Activated CD8-positive, alpha-beta memory T cell treated with anti-CD3 and anti-CD28 coated beads for 36 hours (primary cell): ENCODE results near the gene PTPN6. TPM values are rescaled to one million over a fixed set of nuclear protein-coding genes. Genes with fewer than 3 reads are reported as not detected.

ENCODE experiments used
- CTCF ChIA-PET: fragments of 350-600 bp; sonication (Branson Sonifier 250); formaldehyde crosslinking; loops from one replicate; lab custom pipeline; 2021; ENCODE audit warnings: antibody characterized with exemption; lab: Charles Lee
- POLR2A ChIA-PET: fragments of 350-600 bp; sonication (Branson Sonifier 250); formaldehyde crosslinking; loops from one replicate; lab custom pipeline; 2021; ENCODE audit warnings: antibody characterized with exemption; lab: Charles Lee
- total RNA-seq, 2 experiments: library from RNA; stranded (reverse); gene quantifications; one replicate each; pipeline ENCODE4 v1.2.3, GENCODE V29; 2021

The PTPN6 gene
- total RNA-seq, 2 experiments from 2014 or later: 436 to 441 TPM

- ChIA-PET CTCF (no interaction called here), POLR2A (interaction anchor here (0.6 kb wide), 1 partner anchor 57 kb away, joined by 4 read pairs; no protein-coding TSS in a partner anchor)
Observed at GRCh38 chr12:6987956-6988553, 36.9 kb downstream of the PTPN6 start.

- CTCF ChIA-PET: no interaction called here
- POLR2A ChIA-PET: no interaction called here
Observed at GRCh38 chr12:6996040-6996441, 44.9 kb downstream of the PTPN6 start.

- ChIA-PET POLR2A (no interaction called here), CTCF (interaction anchor here (0.9 kb wide), 1 partner anchor 94 kb away, joined by 4 read pairs; no protein-coding TSS in a partner anchor)
Observed at GRCh38 chr12:6998715-6999451, 47.7 kb downstream of the PTPN6 start.

- ChIA-PET CTCF (no interaction called here), POLR2A (no interaction called here)
Observed at GRCh38 chr12:7001921-7002591, 50.9 kb downstream of the PTPN6 start.

- CTCF ChIA-PET: no interaction called here
- POLR2A ChIA-PET: interaction anchor here (0.5 kb wide), 1 partner anchor 77 kb away, joined by 5 read pairs; no protein-coding TSS in a partner anchor
Observed at GRCh38 chr12:7004287-7004803, 53.2 kb downstream of the PTPN6 start.

GRCh38 chr12:7004840-7005239 is 53.7 kb downstream of the PTPN6 start:
- ChIA-PET POLR2A (interaction anchor here (0.5 kb wide), 1 partner anchor 78 kb away, joined by 5 read pairs; no protein-coding TSS in a partner anchor), CTCF (no interaction called here)

GRCh38 chr12:7005311-7005710 is 54.2 kb downstream of the PTPN6 start:
- ChIA-PET CTCF (interaction anchor here (0.7 to 1.8 kb wide), 2 partner anchors 13 to 15 kb away, joined by 3 to 4 read pairs; partner anchors contain the start of gene LPCAT3), POLR2A (no interaction called here)

- ChIA-PET POLR2A (no interaction called here), CTCF (interaction anchor here (1.8 kb wide), 1 partner anchor 12 kb away, joined by 4 read pairs; the partner anchor contains the start of gene LPCAT3)
Observed at GRCh38 chr12:7006639-7007038, 55.5 kb downstream of the PTPN6 start.

GRCh38 chr12:7008864-7009263 is 57.7 kb downstream of the PTPN6 start:
- ChIA-PET CTCF (no interaction called here), POLR2A (no interaction called here)

- ChIA-PET POLR2A (no interaction called here), CTCF (no interaction called here)
Observed at GRCh38 chr12:7009512-7009911, 58.4 kb downstream of the PTPN6 start.

Other genes starting within 250 kb of the PTPN6 start
- 10 to 100 TPM; 43.5 to 46.1 TPM for gene COPS7A, start 227.3 kb upstream of the PTPN6 start, total RNA-seq
- 100 to 1,000 TPM; 144 to 150 TPM for gene MLF2, start 198.2 kb upstream of the PTPN6 start, total RNA-seq
- gene PTMS, start 185.0 kb upstream of the PTPN6 start, total RNA-seq: 10 to 100 TPM; 87.1 to 97.7 TPM
- 100 to 1,000 TPM; 324 to 331 TPM for gene LAG3, start 178.8 kb upstream of the PTPN6 start, total RNA-seq
- 1 to 10 TPM; 1.4 to 1.6 TPM for gene CD4, start 161.8 kb upstream of the PTPN6 start, total RNA-seq
- gene GPR162, start 129.5 kb upstream of the PTPN6 start, total RNA-seq: under 1 TPM; 0.21 to 0.44 TPM
- gene P3H3, start 122.9 kb upstream of the PTPN6 start, total RNA-seq: 1 to 10 TPM; 1.8 TPM
- gene GNB3, start 110.4 kb upstream of the PTPN6 start, total RNA-seq: under 1 TPM; 0.32 to 0.63 TPM
- gene CDCA3, start 100.1 kb upstream of the PTPN6 start, total RNA-seq: 10 to 100 TPM; 50.0 to 53.1 TPM
- gene USP5, start 99.2 kb upstream of the PTPN6 start, total RNA-seq: 100 to 1,000 TPM; 151 to 152 TPM
- 1,000 to 10,000 TPM; 1,928 to 1,984 TPM for gene TPI1, start 83.8 kb upstream of the PTPN6 start, total RNA-seq
- 1 to 10 TPM; 3.3 to 4.6 TPM for gene SPSB2, start 78.1 kb upstream of the PTPN6 start, total RNA-seq
- 1 to 10 TPM; 3.1 to 6.0 TPM for gene LRRC23, start 46.5 kb upstream of the PTPN6 start, total RNA-seq
- 100 to 1,000 TPM; 171 to 175 TPM for gene ENO2, start 36.8 kb upstream of the PTPN6 start, total RNA-seq
- gene ATN1, start 23.4 kb upstream of the PTPN6 start, total RNA-seq: 10 to 100 TPM; 44.1 to 44.3 TPM
- not detected for gene RNU7-1, start 7.5 kb upstream of the PTPN6 start, total RNA-seq
- gene C12orf57, start 7.3 kb upstream of the PTPN6 start, total RNA-seq: 100 to 1,000 TPM; 234 to 239 TPM
- gene PHB2, start 19.3 kb downstream of the PTPN6 start, total RNA-seq: 100 to 1,000 TPM; 509 to 511 TPM
- 100 to 1,000 TPM; 152 to 162 TPM for gene EMG1, start 19.6 kb downstream of the PTPN6 start, total RNA-seq
- gene LPCAT3, start 67.1 kb downstream of the PTPN6 start, total RNA-seq: 10 to 100 TPM; 26.1 TPM
- 1 to 10 TPM in 1 of 2 experiments, under 1 TPM in 1; 0.65 to 1.0 TPM for gene C1S, start 109.4 kb downstream of the PTPN6 start, total RNA-seq
- gene C1R, start 141.1 kb downstream of the PTPN6 start, total RNA-seq: 1 to 10 TPM in 1 of 2 experiments, under 1 TPM in 1; 0.84 to 1.2 TPM
- 10 to 100 TPM; 11.1 to 11.5 TPM for gene C1RL, start 157.9 kb downstream of the PTPN6 start, total RNA-seq
- gene RBP5, start 177.5 kb downstream of the PTPN6 start, total RNA-seq: under 1 TPM in 1 of 2 experiments, not detected in 1; 0.19 TPM
- gene CLSTN3, start 179.0 kb downstream of the PTPN6 start, total RNA-seq: 10 to 100 TPM; 19.0 to 19.5 TPM
- gene PEX5, start 238.3 kb downstream of the PTPN6 start, total RNA-seq: 10 to 100 TPM; 36.9 to 37.5 TPM